NCI-H774 (cell line): ENCODE measurements around the gene HELT.
"Not testable (repeated sequence)": the region's sequence is repeated elsewhere in the genome, so short reads cannot be mapped to it uniquely, and the experiment has no call there.

Experiments used
- DNase-seq: peaks from one replicate; lab custom pipeline; 2025; lab: John Stamatoyannopoulos, UW

Gene HELT

DNA sequence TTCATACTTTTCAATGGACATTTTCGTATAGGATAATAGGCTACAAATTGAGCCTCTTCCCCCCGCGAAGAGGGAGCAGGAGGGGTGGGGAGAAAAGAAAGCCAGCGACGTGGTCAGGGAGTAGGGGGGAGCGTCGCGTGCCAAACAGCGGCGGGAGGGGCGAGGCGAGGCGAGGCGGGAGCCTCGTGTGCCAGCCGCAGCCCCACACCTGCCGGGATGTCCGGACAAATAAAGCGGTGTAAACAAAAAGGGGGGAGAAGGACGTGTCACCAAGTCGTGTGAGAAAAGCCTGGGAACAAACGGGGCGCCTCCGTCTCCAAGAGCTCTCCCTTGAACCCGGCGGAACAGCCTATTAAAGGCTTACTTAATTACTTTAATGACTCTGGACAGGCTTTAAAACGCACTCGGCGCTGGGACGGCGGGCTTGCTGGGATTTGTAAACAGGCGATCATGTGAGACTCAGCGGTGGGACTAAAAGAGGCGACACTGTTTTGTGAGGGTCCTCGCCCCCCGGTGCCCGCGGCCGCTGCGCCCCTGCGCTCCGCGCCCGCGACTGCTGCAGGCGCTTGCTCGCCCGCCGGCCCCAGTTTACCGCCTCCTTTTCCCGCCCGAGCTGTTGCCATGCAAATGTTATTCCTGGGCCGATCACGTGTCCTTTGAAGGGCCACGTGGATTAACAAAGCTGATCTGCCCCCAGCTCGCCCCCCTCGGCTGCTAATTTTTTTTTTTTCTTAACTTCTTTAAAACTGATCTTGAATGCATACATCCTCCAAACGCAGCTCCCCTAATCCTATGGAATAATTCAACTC, at the start of gene HELT:
Gene HELT (plus strand): TSS at position 527 of the 809 bp plus-strand sequence. CDS start 439 bp downstream, outside the sequence.
- no peak for DNase-seq

DNA sequence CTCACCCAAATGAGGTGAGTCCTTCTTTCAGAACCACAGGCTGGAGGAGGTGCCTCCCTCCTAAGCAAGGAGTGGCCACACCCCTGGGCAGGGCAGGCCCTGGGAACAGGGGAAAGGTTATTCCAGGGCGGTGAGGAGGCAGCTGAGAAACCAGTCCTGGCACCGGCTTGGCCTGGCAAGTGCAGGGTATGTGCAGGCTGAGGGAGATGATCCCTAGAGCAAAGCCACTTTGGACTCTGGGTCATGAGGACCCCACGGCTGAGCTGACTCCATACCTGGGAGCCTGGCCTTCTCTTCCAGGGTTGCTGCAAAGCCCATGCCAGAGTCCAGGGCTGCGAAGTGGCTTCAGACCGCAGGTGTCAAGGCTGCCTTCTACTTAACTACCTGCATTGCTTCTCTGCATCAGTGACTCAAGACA, 49.5 kb upstream of the HELT start:
- DNase-seq: no peak

DNA sequence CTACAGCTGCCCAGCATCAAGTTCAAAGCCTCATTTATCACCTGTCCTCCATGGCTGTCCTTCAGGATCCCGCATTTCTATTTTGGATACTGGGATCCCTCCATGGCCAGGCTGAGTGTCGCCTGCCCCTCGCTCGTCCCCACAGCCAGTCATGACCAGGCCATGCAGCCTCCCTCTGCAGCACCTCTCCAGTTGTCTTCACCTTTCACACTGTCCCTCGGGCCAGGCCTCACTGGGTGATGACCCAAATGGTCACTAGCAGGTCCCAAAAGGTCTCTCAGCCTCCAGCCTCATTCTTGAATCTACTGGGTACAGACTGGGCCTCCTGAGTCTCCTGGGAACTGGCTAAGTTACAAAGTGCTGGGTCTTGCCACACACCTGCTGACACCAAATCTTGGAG, 48.7 kb upstream of the HELT start:
- DNase-seq: no peak

- no peak for DNase-seq
Measured at GRCh38 chr4:184972991-184973390, 45.3 kb upstream of the HELT start.

DNA sequence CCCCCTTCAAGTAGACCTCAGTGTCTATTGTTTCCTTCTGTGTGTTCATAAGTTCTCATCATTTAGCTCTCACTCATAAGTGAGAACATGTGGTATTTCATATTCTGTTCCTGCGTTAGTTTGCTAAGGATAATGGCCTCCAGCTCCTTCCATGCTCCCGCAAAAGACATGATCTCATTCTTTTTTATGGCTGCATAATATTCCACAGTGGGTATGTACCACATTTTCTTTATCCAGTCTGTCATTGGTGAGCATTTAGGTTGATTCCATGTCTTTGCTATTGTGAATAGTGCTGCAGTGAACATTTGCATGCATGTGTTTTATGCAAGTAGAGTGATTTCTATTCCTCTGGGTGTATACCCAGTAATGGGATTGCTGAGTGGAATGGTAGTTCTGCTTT, 41.9 kb upstream of the HELT start:
- DNase-seq: not testable (repeated sequence)

DNA sequence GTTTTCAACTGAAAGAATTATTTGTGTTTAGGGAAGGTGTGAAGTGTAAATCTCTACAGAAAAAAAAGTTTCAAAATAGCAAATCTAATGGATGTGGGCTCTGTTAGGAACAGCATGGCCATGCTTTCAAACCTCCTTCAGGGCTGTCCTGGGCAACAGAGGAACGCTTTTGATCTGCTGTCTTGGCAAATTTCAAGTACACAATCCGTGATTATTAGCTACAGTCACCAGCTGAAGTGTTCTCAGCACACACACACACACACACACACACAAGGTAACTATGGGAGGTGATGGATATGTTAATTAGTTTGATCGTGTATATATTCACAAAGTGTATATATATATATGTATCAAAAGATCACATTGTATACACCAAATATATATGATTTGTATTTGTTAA, 40.5 kb upstream of the HELT start:
- DNase-seq: no peak

DNA sequence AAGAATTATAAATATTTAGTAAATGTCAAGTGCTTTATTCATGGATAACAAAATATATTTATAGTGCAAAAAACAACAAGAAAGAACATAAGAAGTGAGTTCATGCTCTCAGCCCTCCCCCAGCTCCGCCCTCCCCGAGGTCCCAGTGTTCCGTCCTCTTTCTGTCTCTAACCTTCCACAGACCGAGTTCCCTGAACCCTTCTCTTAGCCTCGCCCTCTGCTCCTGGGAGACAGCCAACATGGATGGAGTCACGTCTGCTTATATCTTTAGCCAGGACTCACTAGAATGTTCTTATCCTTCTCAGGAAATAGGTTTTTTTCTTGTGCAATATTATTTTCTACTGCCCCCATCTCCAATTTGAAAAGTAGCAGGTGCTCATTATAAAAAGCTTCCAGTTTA, 40.1 kb upstream of the HELT start:
- no peak for DNase-seq

DNA sequence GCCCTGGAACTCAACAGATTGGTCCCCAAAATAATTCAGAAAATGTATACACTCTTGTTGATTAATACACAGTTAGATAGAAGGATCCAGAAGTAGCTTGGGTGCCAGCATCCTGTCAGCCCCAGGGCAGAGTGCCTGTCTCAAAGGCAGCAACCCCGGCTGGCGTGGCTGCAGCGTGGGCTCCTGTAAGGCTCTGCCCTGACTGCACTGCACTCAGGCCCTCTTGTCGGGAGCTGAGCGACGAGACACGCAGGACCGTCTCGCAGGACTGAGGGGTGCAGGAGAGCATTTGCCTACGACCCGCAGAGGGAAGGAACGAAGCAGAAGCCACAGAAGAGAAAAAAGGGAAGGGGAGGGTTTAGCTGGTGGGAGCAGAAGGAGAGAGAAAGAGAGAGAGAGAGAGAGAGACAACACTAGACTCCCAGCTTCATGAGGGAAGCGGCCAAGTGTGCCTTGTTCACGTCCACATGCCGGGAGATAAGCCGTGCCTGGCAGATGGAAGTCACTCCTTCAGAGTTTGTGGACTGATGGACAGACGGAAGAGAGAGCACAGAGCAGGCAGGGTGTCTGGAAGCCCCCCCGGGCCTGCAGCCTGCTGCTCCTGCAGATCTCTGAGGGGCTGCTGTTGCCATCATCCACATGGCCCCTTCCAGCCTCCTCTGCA, 38.7 kb upstream of the HELT start:
- DNase-seq: no peak

GRCh38 chr4:184980261-184980660, 38.0 kb upstream of the HELT start:
- no peak for DNase-seq

GRCh38 chr4:184983672-184984356, 34.5 kb upstream of the HELT start:
- DNase-seq: peak; percentile 8

DNA sequence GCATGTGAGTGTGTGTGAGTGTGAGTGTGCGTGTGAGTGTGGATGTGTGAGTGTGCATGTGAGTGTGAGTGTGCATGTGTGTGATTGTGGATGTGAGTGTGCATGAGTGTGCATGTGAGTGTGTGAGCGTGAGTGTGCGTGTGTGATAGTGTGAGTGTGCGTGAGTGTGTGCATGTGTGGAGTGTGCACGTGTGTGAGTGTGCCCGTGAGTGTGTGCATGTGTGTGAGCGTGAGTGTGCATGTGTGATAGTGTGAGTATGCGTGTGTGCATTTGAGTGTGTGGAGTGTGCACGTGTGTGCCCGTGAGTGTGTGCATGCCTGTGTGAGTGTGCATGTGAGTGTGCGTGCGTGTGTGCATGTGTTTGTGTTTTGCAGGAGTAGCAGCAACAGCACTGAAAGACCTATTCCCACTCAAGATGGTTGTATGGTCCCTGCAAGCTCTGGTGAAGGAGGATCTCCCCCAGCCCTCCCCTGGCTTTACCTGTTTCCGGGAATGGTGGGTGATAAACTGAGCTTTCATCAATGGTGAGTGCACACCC, 30.7 kb upstream of the HELT start:
- DNase-seq: no peak

DNA sequence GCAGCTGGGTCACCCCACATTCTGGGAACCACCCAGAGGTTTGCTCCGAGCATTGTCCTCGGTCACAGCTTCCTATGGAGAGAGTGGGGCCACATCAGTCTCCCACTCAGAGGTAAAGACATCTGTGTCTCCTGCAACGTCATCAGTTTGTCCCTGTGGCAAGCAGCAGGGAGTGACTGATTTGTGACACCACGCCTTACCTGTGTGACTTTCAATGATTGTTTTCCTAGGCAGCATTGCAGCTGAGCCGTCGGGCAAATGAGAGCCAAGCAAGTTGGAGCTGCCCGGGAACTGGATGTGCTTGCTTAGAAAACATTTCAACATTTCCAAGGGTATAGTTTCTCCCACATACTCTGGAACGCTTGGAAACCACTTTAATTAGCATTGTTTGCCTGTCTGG, 29.7 kb upstream of the HELT start:
- no peak for DNase-seq

DNA sequence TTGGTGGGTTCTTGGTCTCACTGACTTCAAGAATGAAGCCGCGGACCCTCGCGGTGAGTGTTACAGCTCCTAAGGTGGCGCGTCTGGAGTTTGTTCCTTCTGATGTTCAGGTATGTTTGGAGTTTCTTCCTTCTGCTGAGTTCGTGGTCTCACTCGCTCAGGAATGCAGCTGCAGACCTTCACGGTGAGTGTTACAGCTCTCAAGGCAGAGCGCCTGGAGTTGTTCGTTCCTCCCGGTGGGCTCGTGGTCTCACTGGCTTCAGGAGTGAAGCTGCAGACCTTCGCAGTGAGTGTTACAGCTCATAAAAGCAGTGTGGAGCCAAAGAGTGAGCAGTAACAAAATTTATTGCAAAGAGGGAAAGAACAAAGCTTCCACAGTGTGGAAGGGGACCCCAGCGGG, 29.0 kb upstream of the HELT start:
- DNase-seq: not testable (repeated sequence)

DNA sequence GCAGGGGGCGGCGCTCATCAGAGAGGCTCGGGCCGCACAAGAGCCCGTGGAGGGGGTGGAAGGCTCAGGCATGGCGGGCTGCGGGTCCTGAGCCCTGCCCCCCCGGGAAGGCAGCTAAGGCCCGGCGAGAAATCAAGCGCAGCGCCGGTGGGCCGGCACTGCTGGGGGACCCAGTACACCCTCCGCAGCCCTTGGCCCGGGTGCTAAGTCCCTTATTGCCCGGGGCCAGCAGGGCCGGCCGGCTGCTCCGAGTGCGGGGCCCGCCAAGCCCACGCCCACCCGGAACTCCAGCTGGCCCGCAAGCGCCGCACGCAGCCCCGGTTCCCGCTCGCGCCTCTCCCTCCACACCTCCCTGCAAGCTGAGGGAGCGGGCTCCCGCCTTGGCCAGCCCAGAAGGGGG, 28.2 kb upstream of the HELT start:
- DNase-seq: not testable (repeated sequence)

- no peak for DNase-seq
Measured at GRCh38 chr4:184991860-184992259, 26.4 kb upstream of the HELT start.

GRCh38 chr4:184992422-184992821, 25.9 kb upstream of the HELT start:
- no peak for DNase-seq

DNA sequence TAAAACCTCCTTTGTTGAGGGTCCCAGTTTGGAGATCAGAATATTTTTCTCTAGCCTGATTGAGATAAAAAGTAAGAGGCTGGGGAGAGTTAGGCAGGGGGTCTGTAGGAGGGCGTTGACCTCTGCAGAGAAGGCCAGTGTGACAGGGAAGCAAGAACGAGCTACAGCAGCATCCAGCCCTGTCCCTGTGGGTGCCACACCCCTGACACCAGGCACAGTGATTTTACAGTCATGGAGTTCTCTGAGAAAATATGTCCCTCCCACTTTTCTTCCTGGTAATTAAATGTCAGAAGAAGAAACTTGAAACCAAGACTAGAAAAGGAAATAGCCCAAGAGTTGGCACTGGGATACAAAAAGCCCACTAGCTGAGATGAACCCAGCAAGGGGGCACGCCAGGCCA, 25.0 kb upstream of the HELT start:
- DNase-seq: no peak

GRCh38 chr4:184994010-184994622, 24.2 kb upstream of the HELT start:
- no peak for DNase-seq

DNA sequence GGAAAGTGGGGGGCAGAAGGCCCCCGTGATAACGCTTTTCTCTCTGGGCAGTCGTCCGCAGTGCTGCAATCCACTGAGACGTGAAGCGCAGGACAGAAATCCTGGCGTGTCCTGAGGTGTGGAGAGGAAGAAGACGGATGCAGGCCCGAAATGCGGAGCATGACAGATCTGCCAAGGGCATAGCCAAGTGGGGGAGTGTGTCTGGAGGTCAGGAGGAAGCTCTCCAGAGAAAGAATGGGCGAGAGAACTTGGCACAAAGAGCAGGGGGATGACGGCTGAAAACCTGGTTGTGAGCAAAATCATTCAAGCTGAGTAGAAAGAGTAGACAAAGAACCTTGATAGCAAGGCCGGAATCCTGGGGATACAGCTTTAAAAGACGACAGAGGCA, 23.7 kb upstream of the HELT start:
- DNase-seq: no peak

DNA sequence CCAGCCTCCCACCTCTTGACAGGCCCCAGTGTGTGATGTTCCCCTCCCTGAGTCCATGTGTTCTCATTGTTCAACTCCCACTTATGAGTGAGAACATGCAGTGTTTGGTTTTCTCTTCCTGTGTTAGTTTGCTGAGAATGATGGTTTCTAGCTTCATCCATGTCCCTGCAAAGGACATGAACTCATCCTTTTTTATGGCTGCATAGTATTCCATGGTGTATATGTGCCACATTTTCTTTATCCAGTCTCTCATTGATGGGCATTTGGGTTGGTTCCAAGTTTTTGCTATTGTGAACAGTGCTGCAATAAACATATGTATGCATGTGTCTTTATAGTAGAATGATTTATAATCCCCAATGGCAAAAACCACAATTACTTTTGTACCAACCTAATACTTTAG, 20.6 kb upstream of the HELT start:
- not testable (repeated sequence) for DNase-seq

- no peak for DNase-seq
Measured at GRCh38 chr4:185002784-185003183, 15.5 kb upstream of the HELT start.

DNA sequence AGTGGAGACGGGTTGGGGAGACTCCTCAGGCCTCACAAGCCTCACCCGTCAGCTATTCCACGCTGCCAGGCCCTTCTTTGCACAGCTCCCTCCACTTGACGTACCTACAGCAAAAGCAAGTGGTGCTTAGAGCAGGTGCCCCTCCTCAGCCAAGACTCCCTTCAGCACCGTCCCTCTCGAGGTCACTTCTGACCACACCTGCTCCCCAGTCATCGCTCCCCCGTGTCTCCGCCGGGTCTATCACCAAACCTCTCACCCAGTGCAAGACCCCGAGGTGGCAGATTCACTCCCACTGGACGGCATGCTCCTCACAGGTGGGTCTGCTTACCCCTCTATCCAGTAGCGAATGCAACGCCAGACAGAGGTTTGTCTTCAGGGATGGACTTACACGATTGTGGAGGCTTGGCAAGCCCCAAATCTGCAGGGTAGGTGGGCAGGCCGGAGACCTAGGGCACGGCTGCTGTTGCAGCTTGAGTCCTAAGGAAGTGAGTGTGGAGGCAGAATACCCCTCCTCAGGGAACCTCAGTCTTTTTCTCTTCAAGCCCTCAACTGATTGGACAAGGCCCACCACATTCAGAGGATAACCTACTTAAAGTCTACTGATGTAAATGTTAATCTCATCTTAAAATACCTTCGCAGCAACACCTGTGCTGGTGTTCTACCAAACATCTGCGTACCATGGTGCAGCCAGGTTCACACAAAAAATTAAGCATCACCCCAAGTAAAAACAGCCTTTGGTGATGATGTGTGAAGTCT, 14.5 kb upstream of the HELT start:
- DNase-seq: no peak
